ENCODE data around the gene WDR59.

GRCh38 chr16:74954763-74955162, 30.2 kb downstream of the WDR59 start:
- TF ChIP-seq, protein P1, sequence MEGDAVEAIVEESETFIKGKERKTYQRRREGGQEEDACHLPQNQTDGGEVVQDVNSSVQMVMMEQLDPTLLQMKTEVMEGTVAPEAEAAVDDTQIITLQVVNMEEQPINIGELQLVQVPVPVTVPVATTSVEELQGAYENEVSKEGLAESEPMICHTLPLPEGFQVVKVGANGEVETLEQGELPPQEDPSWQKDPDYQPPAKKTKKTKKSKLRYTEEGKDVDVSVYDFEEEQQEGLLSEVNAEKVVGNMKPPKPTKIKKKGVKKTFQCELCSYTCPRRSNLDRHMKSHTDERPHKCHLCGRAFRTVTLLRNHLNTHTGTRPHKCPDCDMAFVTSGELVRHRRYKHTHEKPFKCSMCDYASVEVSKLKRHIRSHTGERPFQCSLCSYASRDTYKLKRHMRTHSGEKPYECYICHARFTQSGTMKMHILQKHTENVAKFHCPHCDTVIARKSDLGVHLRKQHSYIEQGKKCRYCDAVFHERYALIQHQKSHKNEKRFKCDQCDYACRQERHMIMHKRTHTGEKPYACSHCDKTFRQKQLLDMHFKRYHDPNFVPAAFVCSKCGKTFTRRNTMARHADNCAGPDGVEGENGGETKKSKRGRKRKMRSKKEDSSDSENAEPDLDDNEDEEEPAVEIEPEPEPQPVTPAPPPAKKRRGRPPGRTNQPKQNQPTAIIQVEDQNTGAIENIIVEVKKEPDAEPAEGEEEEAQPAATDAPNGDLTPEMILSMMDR (conservative IDR thresholded peaks at IDR 0.05; ENCODE audit: low read length): no peak
- TF ChIP-seq EZH2phosphoT487 (IDR thresholded peaks at IDR 0.05; ENCODE audit: borderline replicate concordance, low read depth, low read length): no peak
